GM23248 (cell line): ENCODE results near the gene NUFIP1. TPM values are rescaled to one million over a fixed set of nuclear protein-coding genes. Genes with fewer than 3 reads are reported as not detected.
A peak's percentile ranks its signal among the peaks of the same experiment; 100 is the strongest.
"Not testable (repeated sequence)": the region's sequence is repeated elsewhere in the genome, so short reads cannot be mapped to it uniquely, and the experiment has no call there.

Experiments
- DNase-seq: peaks from one replicate; pipeline ENCODE4 v3.0.0-alpha.2; 2015
- H2AFZ ChIP-seq: fragments of 200-600 bp; sonication (generic); 2 replicates; pipeline ENCODE4 v1.6.1; 2016; ENCODE audit warnings: antibody characterized with exemption
- H3F3A ChIP-seq: fragments of 200-600 bp; sonication (generic); 2 replicates; pipeline ENCODE4 v1.6.1; 2016; ENCODE audit warnings: mild to moderate bottlenecking, antibody characterized with exemption, mixed run types; ENCODE audit not compliant: insufficient read depth
- H3K27ac ChIP-seq: fragments of 200-600 bp; sonication (generic); 2 replicates; pipeline ENCODE4 v1.5.1; 2016; ENCODE audit warnings: mild to moderate bottlenecking
- H3K27me3 ChIP-seq: fragments of 200-600 bp; sonication (generic); replicated peaks from 2 replicates; pipeline ENCODE4 v1.6.1; 2016; ENCODE audit warnings: mild to moderate bottlenecking; ENCODE audit not compliant: insufficient read depth
- H3K36me3 ChIP-seq: fragments of 200-600 bp; sonication (generic); 2 replicates; pipeline ENCODE4 v1.6.1; 2016; ENCODE audit warnings: low read depth, mild to moderate bottlenecking
- H3K4me1 ChIP-seq: fragments of 200-600 bp; sonication (generic); 2 replicates; pipeline ENCODE4 v1.6.1; 2016; ENCODE audit warnings: mild to moderate bottlenecking; ENCODE audit not compliant: insufficient read depth
- H3K4me2 ChIP-seq: fragments of 200-600 bp; sonication (generic); one replicate; pipeline ENCODE4 v1.6.1; 2016; ENCODE audit warnings: mild to moderate bottlenecking; ENCODE audit not compliant: unreplicated experiment
- H3K4me3 ChIP-seq: fragments of 200-600 bp; sonication (generic); 2 replicates; pipeline ENCODE4 v1.5.1; 2016; ENCODE audit warnings: mild to moderate bottlenecking
- H3K79me2 ChIP-seq: fragments of 200-600 bp; sonication (generic); 2 replicates; pipeline ENCODE4 v1.6.1; 2016; ENCODE audit warnings: mild to moderate bottlenecking; ENCODE audit not compliant: insufficient read depth
- H3K9ac ChIP-seq: fragments of 200-600 bp; sonication (generic); 2 replicates; pipeline ENCODE4 v1.6.1; 2016; ENCODE audit warnings: mild to moderate bottlenecking
- H3K9me2 ChIP-seq: fragments of 200-600 bp; sonication (generic); 2 replicates; pipeline ENCODE4 v1.6.1; 2016; ENCODE audit warnings: mixed run types, mild to moderate bottlenecking, moderate library complexity; ENCODE audit not compliant: insufficient read depth
- H3K9me3 ChIP-seq: fragments of 200-600 bp; sonication (generic); one replicate; pipeline ENCODE4 v1.6.1; 2017; ENCODE audit warnings: low read depth
- H4K20me1 ChIP-seq: fragments of 200-600 bp; sonication (generic); 2 replicates; pipeline ENCODE4 v1.6.0; 2016; ENCODE audit not compliant: insufficient read depth
- EZH2 ChIP-seq: fragments of 200-600 bp; sonication (generic); IDR thresholded peaks from 2 replicates; pipeline ENCODE4 v1.6.1; 2018; ENCODE audit warnings: antibody characterized with exemption, mild to moderate bottlenecking; ENCODE audit not compliant: insufficient read depth, poor library complexity, severe bottlenecking
- EZH2phosphoT487 ChIP-seq: fragments of 200-600 bp; sonication (generic); IDR thresholded peaks from 2 replicates; pipeline ENCODE4 v1.6.1; 2018; ENCODE audit warnings: antibody characterized with exemption, moderate library complexity, mild to moderate bottlenecking, low read depth; ENCODE audit not compliant: insufficient read depth
- WGBS, 2 experiments: methylation state at CpG; one replicate each; pipeline ENCODE4 v1.1.6; 2015 to 2017; ENCODE audit warnings: low lambda C conversion rate in 2 of 2, low coverage in 1 of 2; ENCODE audit errors: missing lambda C conversion rate in 2 of 2; 5-methylcytosine and 5-hydroxymethylcytosine counted together
- in situ Hi-C: fragments of 300-500 bp; cut with MboI; formaldehyde crosslinking; loops from 2 replicates; pipeline ENCODE4 v1.15.0; 2020
- polyA plus RNA-seq: library from polyadenylated mRNA; unstranded; fragments of >200 nt; fragmentation: Nextera tagmentation; extraction: Ambion mirVana; gene quantifications from 2 replicates; pipeline ENCODE4 v1.2.1, GENCODE V29; 2016
- total RNA-seq: library from RNA; depleted of rRNA; stranded (reverse); fragments of >200 nt; shearing (Covaris generic); gene quantifications from 2 replicates; pipeline ENCODE4 v1.2.3, GENCODE V29; 2014

The NUFIP1 gene
- total and polyA plus RNA-seq, 2 experiments from 2014 or later = 1.3 to 5.5 TPM

GRCh38 chr13:45021250-45021649, 32.0 kb upstream of the NUFIP1 start:
- DNase-seq = no peak
- WGBS, 2 experiments = 96 to 98% methylated on average over 3 of the region's 3 CpGs
- Histone ChIP-seq H3K27me3 (no peaks in the 10 kb centered on the region), H3K79me2 (no peaks in the 10 kb centered on the region), H3K4me1 (no peaks in the 10 kb centered on the region), H4K20me1 (no peaks in the 10 kb centered on the region), H3K9ac (no peak overlapping the region), H3K9me2 (no peaks in the 10 kb centered on the region), H3K27ac (no peak overlapping the region), H3K36me3 (peaks cover 38% of the 10 kb centered on the region), H2AFZ (no peak overlapping the region), H3K9me3 (no peaks in the 10 kb centered on the region), H3K4me2 (no peak overlapping the region), H3F3A (no peaks in the 10 kb centered on the region), H3K4me3 (no peak overlapping the region)
- in situ Hi-C loops = no loop called here
- TF ChIP-seq EZH2 (no peak), EZH2phosphoT487 (no peak)

- H3K9me3 ChIP-seq, H3K4me3 ChIP-seq, H3F3A ChIP-seq, H3K27ac ChIP-seq, H4K20me1 ChIP-seq, H3K4me2 ChIP-seq, H3K4me1 ChIP-seq, H3K9ac ChIP-seq, in situ Hi-C loops, H3K27me3 ChIP-seq, H2AFZ ChIP-seq, H3K79me2 ChIP-seq, H3K9me2 ChIP-seq: not testable (repeated sequence)
- 95 to 96% methylated on average over 7 of the region's 7 CpGs for WGBS, 2 experiments
- peaks cover 34% of the 10 kb centered on the region; the same call in 1 of the 2 replicates for H3K36me3 ChIP-seq
- peak; percentile 2 for DNase-seq
These were observed 30.7 kb upstream of the NUFIP1 start for GRCh38 chr13:45019981-45020380.

- WGBS, 2 experiments = 96 to 98% methylated on average over 3 of the region's 3 CpGs
- Histone ChIP-seq H3K9me2 (no peaks in the 10 kb centered on the region), H3K9ac (no peak overlapping the region), H2AFZ (no peak overlapping the region), H3F3A (no peaks in the 10 kb centered on the region), H3K36me3 (peaks cover 33% of the 10 kb centered on the region; the same call in 1 of the 2 replicates), H4K20me1 (no peaks in the 10 kb centered on the region), H3K79me2 (no peaks in the 10 kb centered on the region), H3K4me1 (no peaks in the 10 kb centered on the region), H3K4me2 (no peak overlapping the region), H3K27me3 (no peaks in the 10 kb centered on the region), H3K27ac (no peak overlapping the region), H3K9me3 (no peaks in the 10 kb centered on the region), H3K4me3 (no peak overlapping the region)
- TF ChIP-seq EZH2 = no peak
- in situ Hi-C loops = no loop called here
- DNase-seq = no peak
These were observed 27.6 kb upstream of the NUFIP1 start for GRCh38 chr13:45016792-45017425.

- DNase-seq = peak; percentile 13
- in situ Hi-C loops = no loop called here
- Histone ChIP-seq H2AFZ (no peak overlapping the region), H3K9ac (no peak overlapping the region), H3K79me2 (no peaks in the 10 kb centered on the region), H3K9me3 (no peaks in the 10 kb centered on the region), H3K9me2 (no peaks in the 10 kb centered on the region), H3K27ac (no peak overlapping the region), H3K27me3 (no peaks in the 10 kb centered on the region), H3K4me1 (no peaks in the 10 kb centered on the region), H3F3A (no peaks in the 10 kb centered on the region), H3K4me3 (no peak overlapping the region), H3K36me3 (peaks cover 20% of the 10 kb centered on the region; the same call in 1 of the 2 replicates), H3K4me2 (no peak overlapping the region), H4K20me1 (no peaks in the 10 kb centered on the region)
- WGBS, 2 experiments = 70 to 80% methylated on average over 2 of the region's 2 CpGs
- TF ChIP-seq EZH2phosphoT487 = no peak
- TF ChIP-seq EZH2 = no peak
These were observed 26.0 kb upstream of the NUFIP1 start for GRCh38 chr13:45015300-45015699.

- in situ Hi-C loops = no loop called here
- Histone ChIP-seq H3K4me3 (no peak overlapping the region), H4K20me1 (no peaks in the 10 kb centered on the region), H3K79me2 (no peaks in the 10 kb centered on the region), H3K9me2 (no peaks in the 10 kb centered on the region), H3K9ac (no peak overlapping the region), H3K9me3 (no peaks in the 10 kb centered on the region), H3K27ac (no peak overlapping the region), H3F3A (no peaks in the 10 kb centered on the region), H3K4me2 (no peak overlapping the region), H2AFZ (no peak overlapping the region), H3K4me1 (no peaks in the 10 kb centered on the region), H3K27me3 (no peaks in the 10 kb centered on the region), H3K36me3 (peaks cover 39% of the 10 kb centered on the region)
- 95 to 96% methylated on average over 6 of the region's 6 CpGs for WGBS, 2 experiments
- TF ChIP-seq EZH2 = no peak
- no peak for TF ChIP-seq EZH2phosphoT487
- DNase-seq = no peak
These were observed 21.9 kb upstream of the NUFIP1 start for GRCh38 chr13:45011198-45011597.
